NCI-H2171 (cell line): Measurements from ENCODE around the gene CERS6.

Experiments used
- DNase-seq: peaks from one replicate; lab custom pipeline; 2025; lab: John Stamatoyannopoulos, UW

CERS6 gene

DNA sequence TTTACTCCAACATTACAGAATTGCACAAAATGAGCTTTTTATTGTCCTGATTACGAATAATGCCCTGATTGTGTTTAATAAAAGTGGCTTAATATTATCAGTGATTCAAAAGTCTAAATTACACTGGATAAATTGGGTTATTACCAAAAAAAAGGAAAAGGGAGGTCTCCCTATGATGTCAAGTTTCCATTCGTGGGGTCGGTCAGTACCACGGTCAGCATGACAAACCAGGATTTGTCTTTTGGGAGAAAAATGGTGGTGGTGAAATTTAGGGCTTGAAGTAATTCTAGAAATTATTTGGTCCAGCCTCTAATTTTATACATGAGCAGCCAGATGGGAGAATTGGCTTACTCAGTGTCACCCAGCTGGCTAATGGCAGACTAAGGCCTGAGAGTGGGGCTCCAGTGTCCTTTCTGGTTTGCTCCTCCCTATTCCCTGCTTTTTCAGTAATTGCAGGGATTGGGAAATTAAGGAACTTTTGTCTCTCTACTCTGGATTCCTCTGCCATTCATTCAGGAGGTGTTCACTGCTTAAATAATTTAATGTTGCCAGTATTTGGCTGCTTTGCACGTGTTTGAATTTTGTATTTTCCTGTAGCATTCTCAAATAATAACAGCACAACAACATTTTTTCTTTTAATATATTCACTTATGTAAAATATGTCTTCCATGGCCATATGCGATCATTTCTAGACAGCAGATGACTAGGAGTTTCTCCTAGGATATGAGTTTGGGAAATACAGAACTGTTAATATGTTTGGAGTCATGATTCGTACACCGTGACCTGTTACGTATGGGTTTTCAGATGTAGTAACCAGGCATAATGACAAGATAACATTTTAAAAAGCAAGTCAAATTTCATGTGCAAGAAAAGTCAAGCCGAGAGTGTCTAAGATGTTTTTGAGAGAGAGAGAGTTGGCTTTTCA lies 217.5 kb downstream of the CERS6 start:
- no peak for DNase-seq

DNA sequence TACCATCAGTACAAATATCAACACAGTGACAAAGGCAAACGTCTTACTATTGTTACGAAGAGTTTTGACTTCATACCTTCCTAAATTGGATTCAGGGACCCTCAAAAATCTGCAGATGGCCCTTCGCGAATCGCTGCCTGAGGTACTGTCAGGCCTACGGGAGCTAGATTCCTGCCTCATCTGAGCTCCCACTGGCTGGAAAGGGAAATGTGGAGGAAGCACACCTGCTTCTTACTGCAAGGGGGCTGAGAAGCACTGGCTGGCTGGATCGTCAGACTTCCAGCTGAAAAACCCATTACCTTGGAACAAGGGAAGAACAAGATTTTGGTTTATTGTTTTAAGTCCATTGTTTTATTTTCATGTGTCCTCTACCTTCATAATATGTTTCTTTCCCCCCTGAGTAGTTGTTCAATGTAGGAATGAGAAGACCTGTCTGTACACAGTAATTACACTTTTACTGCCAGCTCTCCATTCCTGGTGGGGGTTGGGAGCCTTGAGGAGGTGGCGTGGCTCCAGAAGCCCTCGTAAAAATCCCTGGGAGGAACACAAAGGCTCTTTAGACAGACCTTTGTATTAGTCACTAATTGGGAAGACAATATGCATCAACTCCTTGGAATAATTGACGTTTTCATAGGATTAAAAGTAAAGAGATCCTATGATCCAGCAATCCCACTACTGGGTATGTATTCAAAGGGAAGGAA lies 222.2 kb downstream of the CERS6 start:
- no peak for DNase-seq

DNA sequence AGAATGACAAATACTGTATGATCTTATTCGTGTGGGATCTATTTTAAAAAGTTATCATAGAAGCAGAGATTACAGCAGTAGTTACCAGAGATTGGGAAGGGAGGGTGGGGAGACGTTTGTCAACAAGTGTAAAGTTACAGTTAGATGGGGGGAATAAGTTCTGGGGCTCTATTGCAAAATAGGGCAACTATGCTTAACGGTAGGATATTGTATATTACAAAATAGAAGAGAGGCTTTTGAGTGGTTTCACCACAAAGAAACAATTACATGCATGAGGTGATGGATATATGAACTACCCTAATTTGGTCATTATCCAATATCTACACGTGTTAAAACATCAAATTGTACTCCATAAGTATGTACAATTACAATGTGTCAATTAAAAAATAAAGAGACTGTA lies 223.0 kb downstream of the CERS6 start:
- no peak for DNase-seq

GRCh38 chr2:168679741-168680310 lies 223.8 kb downstream of the CERS6 start:
- no peak for DNase-seq

GRCh38 chr2:168683996-168684395 lies 227.9 kb downstream of the CERS6 start:
- no peak for DNase-seq

- DNase-seq = no peak
Observed at GRCh38 chr2:168684921-168685599, 229.0 kb downstream of the CERS6 start.

GRCh38 chr2:168685600-168686451 lies 229.8 kb downstream of the CERS6 start:
- DNase-seq = peak; percentile 83

DNA sequence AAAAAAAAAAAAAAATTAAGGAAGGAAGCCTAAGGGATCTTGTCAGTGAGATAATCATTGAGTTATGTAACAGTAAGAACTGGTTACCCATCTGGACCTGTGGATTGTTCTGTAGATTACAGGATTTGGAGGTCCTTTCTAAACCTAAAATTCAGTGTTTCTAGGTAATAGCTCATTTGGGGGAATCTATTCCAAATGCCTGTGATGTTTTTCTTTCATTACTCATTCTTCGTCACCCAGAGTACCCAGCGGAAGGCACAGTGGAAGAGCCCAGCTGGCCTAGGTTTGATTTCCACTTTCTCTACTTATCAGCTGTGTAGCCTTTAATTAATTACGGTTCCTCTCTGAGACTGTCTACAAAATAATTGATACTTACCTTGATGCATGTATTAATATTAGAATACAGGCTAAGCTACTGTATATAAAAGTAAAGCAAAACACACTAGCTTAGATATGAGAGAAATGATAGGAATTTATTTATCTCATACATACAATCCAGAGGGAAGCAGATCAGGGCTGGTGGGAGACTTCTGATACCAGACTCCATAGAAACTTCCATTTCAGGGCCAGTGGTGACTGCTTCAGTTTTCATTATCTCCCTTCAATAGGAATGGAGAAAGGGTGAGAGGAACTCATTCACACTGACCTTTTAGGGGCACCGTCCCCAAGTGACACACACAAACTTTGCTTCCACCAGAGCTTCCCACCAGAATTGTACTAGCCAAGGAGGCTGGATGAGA lies 230.6 kb downstream of the CERS6 start:
- DNase-seq = no peak

- DNase-seq = no peak
Observed at GRCh38 chr2:168687314-168687713, 231.2 kb downstream of the CERS6 start.

GRCh38 chr2:168690381-168690885 lies 234.4 kb downstream of the CERS6 start:
- no peak for DNase-seq

DNA sequence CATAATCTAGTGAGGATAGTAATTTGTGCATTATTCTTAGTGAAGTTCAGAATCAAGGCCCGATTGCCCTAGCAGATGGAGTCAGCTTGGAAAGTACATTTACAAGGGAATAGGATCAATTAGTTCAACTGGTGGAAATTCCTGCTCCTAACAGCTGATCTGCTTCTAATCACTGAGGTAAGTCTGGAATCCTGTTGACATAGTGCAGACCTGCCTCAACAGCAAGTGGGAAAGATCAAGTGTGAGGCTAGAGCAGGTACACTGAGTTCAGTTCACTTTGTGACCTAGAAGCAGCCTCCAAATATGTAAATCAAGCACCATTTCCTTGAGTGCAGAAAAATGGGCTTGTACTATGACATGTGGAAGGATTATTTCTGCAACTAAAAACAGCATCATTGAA lies 235.1 kb downstream of the CERS6 start:
- no peak for DNase-seq

GRCh38 chr2:168692132-168692744 lies 236.2 kb downstream of the CERS6 start:
- no peak for DNase-seq

DNA sequence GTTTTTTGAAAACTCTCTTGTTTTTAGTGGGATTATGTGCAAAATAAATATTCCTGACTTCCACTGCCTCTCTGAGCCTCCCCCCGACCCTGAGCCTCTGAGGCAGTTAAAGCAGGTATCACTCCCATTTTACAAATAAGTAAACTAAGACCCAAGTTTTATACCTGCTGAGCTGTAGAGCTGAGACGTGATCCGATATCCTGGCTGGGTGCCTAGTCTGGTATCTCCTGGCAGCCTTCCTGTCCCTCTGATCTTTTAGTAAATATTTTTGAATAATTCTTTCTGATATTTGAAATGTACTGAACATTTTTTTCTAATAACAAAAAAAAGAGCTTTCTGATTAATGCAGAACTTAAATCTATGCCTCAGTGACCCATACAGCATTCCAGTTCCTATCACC lies 238.1 kb downstream of the CERS6 start:
- no peak for DNase-seq

DNA sequence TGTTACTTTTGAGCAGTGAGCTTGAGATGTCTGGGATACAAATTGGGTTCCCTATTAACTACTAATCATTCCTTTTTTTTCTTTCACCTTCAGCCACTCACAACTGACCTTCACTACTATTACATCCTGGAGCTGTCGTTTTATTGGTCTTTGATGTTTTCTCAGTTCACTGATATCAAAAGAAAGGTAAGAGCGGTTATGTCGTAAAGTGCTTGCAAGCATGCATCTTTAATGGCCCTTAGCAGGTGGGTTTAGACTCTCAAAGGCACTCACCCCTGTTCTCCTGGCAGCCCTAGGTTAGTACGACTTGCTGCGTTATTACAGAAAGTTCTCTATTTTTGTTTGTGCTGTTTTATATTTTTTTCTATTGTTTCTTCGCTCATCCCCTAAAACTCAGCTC lies 238.8 kb downstream of the CERS6 start:
- no peak for DNase-seq

- no peak for DNase-seq
Observed at GRCh38 chr2:168697668-168698121, 241.6 kb downstream of the CERS6 start.

DNA sequence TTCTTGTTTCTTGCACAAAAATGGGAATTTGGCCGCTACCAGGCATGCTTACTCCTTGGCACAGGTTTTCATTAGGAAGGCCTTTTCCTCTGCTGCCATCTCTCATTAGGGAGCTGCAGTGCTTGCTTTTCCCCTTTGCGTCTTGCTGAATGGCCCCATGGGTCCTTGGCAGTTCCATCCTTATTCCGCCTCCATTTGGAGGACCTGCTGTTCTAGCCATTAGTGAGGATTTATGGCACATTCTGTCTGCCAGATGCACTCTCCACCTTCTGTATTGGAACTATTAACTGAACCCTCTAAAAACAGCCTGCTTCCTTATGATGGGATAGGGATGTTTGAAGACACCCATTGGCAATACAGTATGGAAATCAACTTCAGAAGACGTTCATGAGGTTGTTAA lies 242.9 kb downstream of the CERS6 start:
- peak; percentile 58 for DNase-seq

DNA sequence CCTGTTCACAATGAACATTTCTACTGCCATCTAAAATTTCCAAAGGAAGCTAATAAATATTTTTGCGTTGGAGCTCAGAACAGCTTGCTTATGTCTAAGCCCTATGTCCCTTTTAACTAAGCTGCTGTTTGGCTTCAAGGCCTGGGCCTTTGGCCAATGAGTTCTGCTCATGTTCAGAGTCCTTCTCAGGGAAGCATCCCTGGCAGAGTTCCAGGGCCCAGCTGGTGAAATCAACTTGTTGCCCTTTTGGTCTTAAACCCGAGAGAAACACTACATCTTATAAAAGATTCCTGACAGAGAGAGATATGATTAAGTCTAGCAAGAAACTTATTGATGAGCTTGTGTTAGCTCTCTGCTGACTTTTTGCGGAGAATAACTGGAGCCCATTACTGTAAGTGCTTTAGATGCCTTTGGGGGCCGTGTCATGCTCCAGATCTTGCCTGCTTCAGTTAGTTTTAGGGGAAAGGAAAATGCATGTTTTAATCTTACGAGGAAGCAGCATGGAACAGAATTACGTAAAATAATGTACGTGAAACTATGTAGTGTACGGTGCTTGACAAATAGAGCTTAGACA lies 243.9 kb downstream of the CERS6 start:
- peak; percentile 37 for DNase-seq

DNA sequence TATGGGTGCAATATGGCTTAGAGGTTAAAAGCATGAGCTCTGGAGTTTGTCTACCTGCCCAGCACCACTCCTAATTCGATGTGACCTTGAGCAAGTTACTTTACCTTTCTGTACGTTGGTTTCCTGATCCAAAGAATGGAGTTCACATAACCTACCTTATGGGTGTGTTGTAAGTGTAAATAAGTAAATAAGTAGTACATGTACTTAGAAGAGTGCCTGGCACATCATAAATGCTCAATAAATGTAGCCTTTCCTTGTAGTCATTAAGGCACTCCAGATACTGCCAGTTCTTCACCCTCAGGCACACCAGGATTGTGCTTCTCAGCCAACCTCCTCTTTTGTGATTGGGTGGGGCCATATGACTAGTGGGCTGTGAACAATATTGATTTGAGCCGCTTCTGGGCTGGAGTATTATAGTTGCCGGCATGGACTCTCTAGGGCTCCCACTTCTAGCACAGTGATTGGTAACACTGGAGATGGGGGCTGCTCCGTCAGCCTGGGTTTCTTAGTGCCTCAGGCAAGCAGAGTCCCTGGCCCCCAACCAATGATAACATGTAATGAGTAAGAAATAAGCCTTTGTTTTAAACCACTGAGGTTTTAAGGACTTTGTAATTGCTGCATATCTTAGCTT lies 244.7 kb downstream of the CERS6 start:
- DNase-seq = no peak

- DNase-seq = no peak
Observed at GRCh38 chr2:168702579-168702978, 246.5 kb downstream of the CERS6 start.
